Suprapubic skin (tissue), 4 donors: ENCODE measurements around the gene CAMTA1.

ENCODE experiments used
- EP300 ChIP-seq: sonication (generic); formaldehyde crosslinking; IDR thresholded peaks from one replicate; pipeline ENCODE4 v1.6.1; 2017; ENCODE audit warnings: antibody characterized with exemption
- POLR2A ChIP-seq, 2 donors: fragments of 450-650 bp; IDR thresholded peaks; one replicate each; pipeline ENCODE4 v1.6.1; 2017; ENCODE audit warnings: antibody characterized with exemption in 2 of 2, mild to moderate bottlenecking in 2 of 2, moderate library complexity in 2 of 2
- POLR2AphosphoS5 ChIP-seq, 3 donors: sonication (generic); formaldehyde crosslinking; IDR thresholded peaks; one replicate each; pipeline ENCODE4 v1.6.1; 2017; ENCODE audit warnings: antibody characterized with exemption in 3 of 3
- TF ChIP-seq, protein P1 (sequence below), 2 donors: fragments of 200-600 bp in 1 of 2; fragments of 450-650 bp in 1 of 2; sonication (generic) in 1 of 2; IDR thresholded peaks; one replicate each; pipeline ENCODE4 v1.5.1; 2016 to 2019; ENCODE audit warnings: antibody characterized with exemption in 2 of 2, mild to moderate bottlenecking in 1 of 2, moderate library complexity in 1 of 2

DNA sequence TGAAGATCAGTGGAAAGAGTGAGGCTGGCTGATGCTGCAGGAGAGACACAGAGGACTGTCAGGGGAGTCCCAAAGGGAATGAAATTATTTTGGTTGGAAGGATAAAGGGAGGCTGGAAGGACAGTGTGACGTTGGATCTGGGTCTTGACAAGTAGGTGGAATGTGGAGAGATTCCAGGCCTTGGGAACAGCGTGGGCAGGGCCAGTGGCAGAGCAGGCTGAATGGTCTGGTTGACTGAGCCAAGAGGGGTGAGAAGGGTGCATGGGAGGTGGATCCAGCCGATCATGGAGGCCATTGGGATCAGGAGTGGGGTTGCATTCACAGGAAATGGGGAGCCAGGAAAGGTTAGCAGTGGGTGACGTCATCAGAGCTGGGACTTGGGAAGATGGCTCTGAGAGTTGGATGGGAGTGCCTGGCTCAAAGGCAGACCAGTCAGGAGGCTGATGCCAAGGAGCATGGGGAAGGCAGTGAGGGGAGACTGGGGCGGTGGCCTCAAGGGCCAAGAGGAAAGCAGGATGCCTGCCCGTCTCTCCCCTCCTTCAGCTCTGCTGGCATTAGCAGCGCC lies 839.6 kb downstream of the CAMTA1 start:
- TF ChIP-seq POLR2A (IDR thresholded peaks at IDR 0.05) (no peak), EP300 (no peak), POLR2AphosphoS5 (IDR thresholded peaks at IDR 0.05) (no peak)
- TF ChIP-seq, protein P1, sequence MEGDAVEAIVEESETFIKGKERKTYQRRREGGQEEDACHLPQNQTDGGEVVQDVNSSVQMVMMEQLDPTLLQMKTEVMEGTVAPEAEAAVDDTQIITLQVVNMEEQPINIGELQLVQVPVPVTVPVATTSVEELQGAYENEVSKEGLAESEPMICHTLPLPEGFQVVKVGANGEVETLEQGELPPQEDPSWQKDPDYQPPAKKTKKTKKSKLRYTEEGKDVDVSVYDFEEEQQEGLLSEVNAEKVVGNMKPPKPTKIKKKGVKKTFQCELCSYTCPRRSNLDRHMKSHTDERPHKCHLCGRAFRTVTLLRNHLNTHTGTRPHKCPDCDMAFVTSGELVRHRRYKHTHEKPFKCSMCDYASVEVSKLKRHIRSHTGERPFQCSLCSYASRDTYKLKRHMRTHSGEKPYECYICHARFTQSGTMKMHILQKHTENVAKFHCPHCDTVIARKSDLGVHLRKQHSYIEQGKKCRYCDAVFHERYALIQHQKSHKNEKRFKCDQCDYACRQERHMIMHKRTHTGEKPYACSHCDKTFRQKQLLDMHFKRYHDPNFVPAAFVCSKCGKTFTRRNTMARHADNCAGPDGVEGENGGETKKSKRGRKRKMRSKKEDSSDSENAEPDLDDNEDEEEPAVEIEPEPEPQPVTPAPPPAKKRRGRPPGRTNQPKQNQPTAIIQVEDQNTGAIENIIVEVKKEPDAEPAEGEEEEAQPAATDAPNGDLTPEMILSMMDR (IDR thresholded peaks at IDR 0.05), result no peak
